ENCODE results near the gene TEKT1.

- TF ChIP-seq CTCF (conservative IDR thresholded peaks at IDR 0.05 in 1 of 2, IDR thresholded peaks at IDR 0.05 in 1 of 2; ENCODE audit: extremely low read depth in 1 of 2, insufficient read depth in 1 of 2, low read depth in 1 of 2, low read length in 2 of 2) (no peak), EZH2 (IDR thresholded peaks at IDR 0.05; ENCODE audit: borderline replicate concordance, low read length) (no peak)
Measured at GRCh38 chr17:6857336-6857735, 25.8 kb upstream of the TEKT1 start.
